Ovary (tissue), 9 donors: Measurements from ENCODE around the gene OR5A1. TPM values are rescaled to one million over a fixed set of nuclear protein-coding genes. Genes with fewer than 3 reads are reported as not detected.

ENCODE experiments used
- DNase-seq, 5 donors: peaks; one replicate each; pipeline ENCODE4 v3.0.0-alpha.2; 2019 to 2020
- H3K27ac ChIP-seq, 2 donors: fragments of 200-600 bp; one replicate each; pipeline versions ENCODE4 v1.5.1 to v1.8.0; 2019 to 2022
- H3K27me3 ChIP-seq: fragments of 200-600 bp; one replicate; pipeline ENCODE4 v1.8.0; 2022
- H3K36me3 ChIP-seq: fragments of 200-600 bp; sonication (generic); one replicate; pipeline ENCODE4 v1.5.1; 2019
- H3K4me1 ChIP-seq: one replicate; pipeline ENCODE4 v1.8.1; 2013; ENCODE audit warnings: mild to moderate bottlenecking, moderate library complexity; ENCODE audit not compliant: insufficient read depth
- H3K4me3 ChIP-seq: fragments of 200-600 bp; sonication (generic); one replicate; pipeline ENCODE4 v1.5.1; 2017
- H3K9me3 ChIP-seq, 2 donors: fragments of 200-600 bp in 1 of 2; sonication (generic) in 1 of 2; one replicate each; pipeline versions ENCODE4 v1.5.1 to v1.8.1; 2013 to 2019; ENCODE audit warnings: mild to moderate bottlenecking in 1 of 2, moderate library complexity in 1 of 2
- EP300 ChIP-seq: sonication (generic); formaldehyde crosslinking; IDR thresholded peaks from one replicate; pipeline ENCODE4 v1.6.1; 2017; ENCODE audit warnings: antibody characterized with exemption
- POLR2A ChIP-seq: fragments of 450-650 bp; IDR thresholded peaks from one replicate; pipeline ENCODE4 v1.6.1; 2017; ENCODE audit warnings: antibody characterized with exemption, mild to moderate bottlenecking, moderate library complexity
- WGBS, 3 donors: extraction: QIAGEN DNeasy Blood & Tissue Kit in 1 of 3; methylation state at CpG; one replicate each; pipeline versions ENCODE4 v1.1.5 to v1.1.7; 2013 to 2017; 5-methylcytosine and 5-hydroxymethylcytosine counted together
- intact Hi-C, 4 donors: fragments of 100-400 bp; cut with DNase I; formaldehyde crosslinking; loops; one replicate each; pipeline versions ENCODE4 v1.11.0 to v1.15.1; 2022 to 2023
- polyA plus RNA-seq, 2 donors: library from polyadenylated mRNA; stranded (reverse); fragments of 200-250 nt in 1 of 2; fragments of 350-450 nt in 1 of 2; fragmentation: Illumina TruSeq in 1 of 2; extraction: RNeasy Lipid Tissue Mini Kit (QIAGEN cat#74804) in 1 of 2; gene quantifications; one replicate each; pipeline ENCODE4 v1.2.3, GENCODE V29; 2013 to 2014
- total RNA-seq, 7 donors: library from RNA; depleted of rRNA in 2 of 7; stranded (reverse); fragments of >200 nt in 2 of 7; fragmentation: NEBNext Ultra II Directional in 3 of 7; extraction: Animal tissue kit (Norgen Biotek cat#: 25700) in 3 of 7; gene quantifications; one replicate each; pipeline versions ENCODE4 v1.1.0 to v1.2.4, GENCODE V29; 2016 to 2023
- TF ChIP-seq, protein P1 (sequence below), 3 donors: fragments of 450-650 bp in 2 of 3; fragments of 200-600 bp in 1 of 3; IDR thresholded peaks; one replicate each; pipeline versions ENCODE4 v1.5.1 to v1.8.0; 2016 to 2022; ENCODE audit warnings: antibody characterized with exemption in 3 of 3, mild to moderate bottlenecking in 1 of 3
- donor health status: DM: no; HTN: no; CAD: no; lungs with moderate emphysema.
- donor health status: DM: no; HTN: no; CAD: no.
- donor health status: Bipolar disorder and iron deficiency.
- donor health status: DM: yes; HTN: yes; CAD: no.
- donor health status: DM: no; HTN: no; CAD: no.
- donor health status: DM: yes; HTN: yes; CAD: no.

The OR5A1 gene
- total and polyA plus RNA-seq, 9 donors: not detected

GRCh38 chr11:59418156-59418555 is 18.1 kb upstream of the OR5A1 start:
- Histone ChIP-seq H3K9me3 (no peaks in the 10 kb centered on the region), H3K4me1 (no peaks in the 10 kb centered on the region), H3K27me3 (no peaks in the 10 kb centered on the region), H3K27ac (no peak overlapping the region), H3K4me3 (no peak overlapping the region), H3K36me3 (no peaks in the 10 kb centered on the region)
- WGBS, 3 donors: 62 to 80% (median 65%) methylated on average over 2 of the region's 2 CpGs
- TF ChIP-seq EP300 (no peak), POLR2A (no peak)
- TF ChIP-seq, protein P1, sequence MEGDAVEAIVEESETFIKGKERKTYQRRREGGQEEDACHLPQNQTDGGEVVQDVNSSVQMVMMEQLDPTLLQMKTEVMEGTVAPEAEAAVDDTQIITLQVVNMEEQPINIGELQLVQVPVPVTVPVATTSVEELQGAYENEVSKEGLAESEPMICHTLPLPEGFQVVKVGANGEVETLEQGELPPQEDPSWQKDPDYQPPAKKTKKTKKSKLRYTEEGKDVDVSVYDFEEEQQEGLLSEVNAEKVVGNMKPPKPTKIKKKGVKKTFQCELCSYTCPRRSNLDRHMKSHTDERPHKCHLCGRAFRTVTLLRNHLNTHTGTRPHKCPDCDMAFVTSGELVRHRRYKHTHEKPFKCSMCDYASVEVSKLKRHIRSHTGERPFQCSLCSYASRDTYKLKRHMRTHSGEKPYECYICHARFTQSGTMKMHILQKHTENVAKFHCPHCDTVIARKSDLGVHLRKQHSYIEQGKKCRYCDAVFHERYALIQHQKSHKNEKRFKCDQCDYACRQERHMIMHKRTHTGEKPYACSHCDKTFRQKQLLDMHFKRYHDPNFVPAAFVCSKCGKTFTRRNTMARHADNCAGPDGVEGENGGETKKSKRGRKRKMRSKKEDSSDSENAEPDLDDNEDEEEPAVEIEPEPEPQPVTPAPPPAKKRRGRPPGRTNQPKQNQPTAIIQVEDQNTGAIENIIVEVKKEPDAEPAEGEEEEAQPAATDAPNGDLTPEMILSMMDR (IDR thresholded peaks at IDR 0.05): no peak
- intact Hi-C loops: no loop called here
- DNase-seq: no peak

DNA sequence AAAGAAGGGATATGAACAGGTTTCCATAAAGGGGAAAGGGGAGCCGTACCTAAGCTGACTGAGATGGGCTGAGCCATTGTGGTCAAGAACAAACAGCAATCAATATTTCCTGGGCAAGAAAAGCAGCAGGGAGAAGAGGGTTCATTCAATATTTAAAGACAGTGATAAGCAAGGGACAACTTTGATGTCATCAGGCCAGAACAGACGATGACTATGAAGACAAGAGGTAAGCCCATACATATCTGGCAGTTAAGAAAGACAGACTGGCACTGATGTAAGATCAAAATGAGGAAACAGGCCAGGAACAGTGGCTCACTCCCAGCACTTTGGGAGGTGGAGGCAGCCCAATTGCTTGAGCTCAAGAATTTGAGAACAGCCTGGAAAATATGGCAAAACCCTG is 12.4 kb upstream of the OR5A1 start:
- Histone ChIP-seq H3K36me3 (no peaks in the 10 kb centered on the region), H3K4me3 (no peak overlapping the region), H3K9me3 (no peaks in the 10 kb centered on the region), H3K4me1 (no peaks in the 10 kb centered on the region), H3K27me3 (no peaks in the 10 kb centered on the region), H3K27ac (no peak overlapping the region)
- intact Hi-C loops: no loop called here
- TF ChIP-seq EP300: no peak
- TF ChIP-seq POLR2A: no peak
- TF ChIP-seq, protein P1 (IDR thresholded peaks at IDR 0.05): no peak
- DNase-seq: no peak
- WGBS, 3 donors: 66 to 92% (median 70%) methylated on average over 2 of the region's 2 CpGs

- TF ChIP-seq, protein P1 (IDR thresholded peaks at IDR 0.05): no peak
- no peak for TF ChIP-seq POLR2A
- TF ChIP-seq EP300: no peak
- Histone ChIP-seq H3K27me3 (no peaks in the 10 kb centered on the region), H3K4me1 (no peaks in the 10 kb centered on the region), H3K9me3 (no peaks in the 10 kb centered on the region), H3K4me3 (no peak overlapping the region), H3K27ac (no peak overlapping the region), H3K36me3 (no peaks in the 10 kb centered on the region)
- intact Hi-C loops: no loop called here
- DNase-seq: no peak
- WGBS, 3 donors: 36 to 54% (median 45%) methylated on average over 4 of the region's 4 CpGs
These were observed 11.1 kb upstream of the OR5A1 start for GRCh38 chr11:59425131-59425530.

DNA sequence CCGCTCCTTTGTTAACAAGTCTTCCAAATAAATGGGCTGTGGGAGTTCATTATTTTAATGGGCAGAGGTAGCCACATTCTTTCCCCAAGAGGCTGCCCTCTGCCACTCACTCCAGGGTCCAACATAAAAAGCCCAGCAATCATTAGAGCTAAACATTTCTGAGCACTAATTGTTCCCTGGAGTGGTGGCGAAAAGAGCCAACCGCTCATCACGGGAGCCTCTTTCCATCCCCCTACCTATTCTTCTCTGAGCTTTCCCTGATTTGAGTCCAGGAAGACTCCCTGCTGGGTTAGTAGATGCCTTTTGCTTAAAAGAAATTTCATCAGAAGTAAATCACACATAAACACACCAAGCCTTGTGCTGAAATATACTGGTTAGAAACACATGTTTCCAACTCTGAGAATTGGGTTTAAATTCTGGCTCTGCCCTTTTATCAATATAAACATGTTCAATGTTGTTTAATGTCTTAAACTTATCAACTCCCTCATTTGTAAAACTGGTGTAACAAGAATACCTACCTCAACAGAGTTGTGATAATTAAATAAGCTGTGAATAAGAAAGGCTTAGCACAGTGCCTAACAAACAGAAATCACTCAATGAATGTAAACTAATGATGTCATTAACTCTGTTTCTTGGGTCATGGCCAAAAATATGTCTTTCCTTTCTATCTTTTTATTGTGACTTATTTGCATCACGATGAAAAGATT is 9.8 kb upstream of the OR5A1 start, which contains the start of gene OR5A2:
Gene OR5A2 (minus strand): TSS at position 53 of the 707 bp plus-strand sequence. CDS start 3,460 bp downstream, outside the sequence.
- TF ChIP-seq EP300: no peak
- TF ChIP-seq POLR2A: no peak
- TF ChIP-seq, protein P1 (IDR thresholded peaks at IDR 0.05): no peak
- WGBS, 3 donors: 55 to 60% (median 57%) methylated on average over 5 of the region's 5 CpGs
- no peak within 1 kb of the TSS for H3K27ac ChIP-seq
- no peaks in the 10 kb centered on the region for H3K9me3 ChIP-seq
- H3K27me3 ChIP-seq: no peaks in the 10 kb centered on the region
- H3K36me3 ChIP-seq: no peaks in the 10 kb centered on the region
- intact Hi-C loops: no loop called here
- no peaks in the 10 kb centered on the region for H3K4me1 ChIP-seq
- no peak for DNase-seq
- no peak within 1 kb of the TSS for H3K4me3 ChIP-seq
